ENCODE data around the gene SLC39A6.

DNA sequence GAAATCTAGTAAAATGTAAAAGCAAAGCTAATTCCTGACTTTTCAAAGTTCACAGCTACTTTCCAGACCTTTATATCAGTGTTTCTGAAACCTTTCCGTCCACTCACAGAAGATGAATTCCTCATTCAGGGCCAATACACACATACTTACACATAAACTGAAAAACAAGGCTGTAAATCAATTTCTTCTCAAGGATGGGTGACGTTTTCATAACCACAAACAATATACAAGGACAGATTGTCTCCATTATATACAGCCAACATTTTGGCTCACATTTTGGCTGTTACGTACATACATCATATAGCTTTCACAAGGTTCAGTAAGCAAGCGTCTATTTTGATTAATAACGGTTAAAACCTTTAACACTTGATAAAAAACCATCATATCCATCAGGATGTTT, 63.1 kb downstream of the SLC39A6 start:
- TF ChIP-seq POLR2A (IDR thresholded peaks at IDR 0.05), result no peak
- TF ChIP-seq, protein P1, sequence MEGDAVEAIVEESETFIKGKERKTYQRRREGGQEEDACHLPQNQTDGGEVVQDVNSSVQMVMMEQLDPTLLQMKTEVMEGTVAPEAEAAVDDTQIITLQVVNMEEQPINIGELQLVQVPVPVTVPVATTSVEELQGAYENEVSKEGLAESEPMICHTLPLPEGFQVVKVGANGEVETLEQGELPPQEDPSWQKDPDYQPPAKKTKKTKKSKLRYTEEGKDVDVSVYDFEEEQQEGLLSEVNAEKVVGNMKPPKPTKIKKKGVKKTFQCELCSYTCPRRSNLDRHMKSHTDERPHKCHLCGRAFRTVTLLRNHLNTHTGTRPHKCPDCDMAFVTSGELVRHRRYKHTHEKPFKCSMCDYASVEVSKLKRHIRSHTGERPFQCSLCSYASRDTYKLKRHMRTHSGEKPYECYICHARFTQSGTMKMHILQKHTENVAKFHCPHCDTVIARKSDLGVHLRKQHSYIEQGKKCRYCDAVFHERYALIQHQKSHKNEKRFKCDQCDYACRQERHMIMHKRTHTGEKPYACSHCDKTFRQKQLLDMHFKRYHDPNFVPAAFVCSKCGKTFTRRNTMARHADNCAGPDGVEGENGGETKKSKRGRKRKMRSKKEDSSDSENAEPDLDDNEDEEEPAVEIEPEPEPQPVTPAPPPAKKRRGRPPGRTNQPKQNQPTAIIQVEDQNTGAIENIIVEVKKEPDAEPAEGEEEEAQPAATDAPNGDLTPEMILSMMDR (IDR thresholded peaks at IDR 0.05), result no peak
- no peak for TF ChIP-seq EP300 (IDR thresholded peaks at IDR 0.05)
